Upper lobe of left lung (tissue), 6 donors: ENCODE data around the gene C19orf47. TPM values are rescaled to one million over a fixed set of nuclear protein-coding genes. Genes with fewer than 3 reads are reported as not detected.

Source experiments
- ATAC-seq, 2 donors: fragments of 200-7000 bp; cut with Tn5 transposase; one replicate each; pipeline ENCODE4 v1.9.1; 2022; ENCODE audit warnings: mild to moderate bottlenecking in 2 of 2, moderate library complexity in 2 of 2; ENCODE audit not compliant: low FRiP score in 2 of 2
- DNase-seq, 2 donors: peaks; one replicate each; pipeline ENCODE4 v3.0.0-alpha.2; 2019 to 2020
- H3K27ac ChIP-seq, 4 donors: fragments of 200-600 bp; sonication (generic); one replicate each; pipeline ENCODE4 v1.5.1; 2016 to 2019
- H3K27me3 ChIP-seq, 4 donors: fragments of 200-600 bp; sonication (generic); one replicate each; pipeline ENCODE4 v1.5.1; 2017 to 2019
- H3K36me3 ChIP-seq, 4 donors: fragments of 200-600 bp; sonication (generic); one replicate each; pipeline ENCODE4 v1.5.1; 2016 to 2019
- H3K4me1 ChIP-seq, 4 donors: fragments of 200-600 bp; sonication (generic); one replicate each; pipeline ENCODE4 v1.5.1; 2018 to 2019
- H3K4me3 ChIP-seq, 4 donors: fragments of 200-600 bp; sonication (generic); one replicate each; pipeline ENCODE4 v1.5.1; 2017 to 2019; ENCODE audit warnings: mild to moderate bottlenecking in 2 of 4, moderate library complexity in 1 of 4
- H3K9me3 ChIP-seq, 4 donors: fragments of 200-600 bp; sonication (generic); one replicate each; pipeline ENCODE4 v1.5.1; 2018 to 2019
- CTCF ChIP-seq, 6 experiments: fragments of 450-650 bp in 4 of 6; fragments of 200-600 bp in 2 of 6; sonication (generic) in 2 of 6; IDR thresholded peaks; one replicate each; pipeline ENCODE4 v1.5.1; 2016 to 2019; ENCODE audit warnings: antibody characterized with exemption in 6 of 6
- EP300 ChIP-seq, 4 donors: sonication (generic); formaldehyde crosslinking; IDR thresholded peaks; one replicate each; pipeline ENCODE4 v1.5.1; 2017; ENCODE audit warnings: antibody characterized with exemption in 4 of 4, control low read depth in 2 of 4
- POLR2A ChIP-seq, 4 donors: fragments of 450-650 bp; IDR thresholded peaks; one replicate each; pipeline ENCODE4 v1.5.1; 2016 to 2017; ENCODE audit warnings: antibody characterized with exemption in 4 of 4, mild to moderate bottlenecking in 2 of 4
- POLR2AphosphoS5 ChIP-seq, 2 donors: sonication (generic); formaldehyde crosslinking; IDR thresholded peaks; one replicate each; pipeline ENCODE4 v1.5.1; 2017; ENCODE audit warnings: antibody characterized with exemption in 2 of 2
- WGBS, 2 donors: methylation state at CpG; one replicate each; pipeline ENCODE4 v1.1.5; 2017 to 2018; 5-methylcytosine and 5-hydroxymethylcytosine counted together
- total RNA-seq, 6 donors: library from RNA; depleted of rRNA in 4 of 6; stranded (reverse); fragments of >200 nt in 4 of 6; gene quantifications; one replicate each; pipeline versions ENCODE4 v1.1.0 to v1.2.1, GENCODE V29; 2016 to 2021
- donor health status: DM: no; HTN: no; CAD: no; lungs with moderate emphysema.
- donor health status: DM: no; HTN: yes; CAD: no; lungs with severe emphysema.

Gene C19orf47
- total RNA-seq, 6 donors from 2014 or later: 12.6 to 59.7 (median 16.4) TPM

GRCh38 chr19:40377876-40378385 lies 29.7 kb upstream of the C19orf47 start:
- no peak for ATAC-seq
- Histone ChIP-seq H3K4me1 (no peaks in the 10 kb centered on the region), H3K9me3 (no peaks in the 10 kb centered on the region), H3K27ac (no peak overlapping the region), H3K4me3 (no peak overlapping the region), H3K36me3 (peaks cover 17 to 71% (median 50%) of the 10 kb centered on the region in 4 donors), H3K27me3 (no peaks in the 10 kb centered on the region)
- TF ChIP-seq POLR2A (IDR thresholded peaks at IDR 0.05) (no peak), EP300 (IDR thresholded peaks at IDR 0.05) (no peak), CTCF (IDR thresholded peaks at IDR 0.05) (no peak), POLR2AphosphoS5 (IDR thresholded peaks at IDR 0.05) (no peak)
- DNase-seq: peak in 1 of 2 donors; percentile 76
- WGBS, 2 donors: 86 to 90% methylated on average over 11 to 25 of the region's 25 CpGs

GRCh38 chr19:40376286-40376862 lies 28.2 kb upstream of the C19orf47 start:
- no peak for TF ChIP-seq POLR2A (IDR thresholded peaks at IDR 0.05)
- no peak for TF ChIP-seq EP300 (IDR thresholded peaks at IDR 0.05)
- no peak for TF ChIP-seq POLR2AphosphoS5 (IDR thresholded peaks at IDR 0.05)
- TF ChIP-seq CTCF (IDR thresholded peaks at IDR 0.05): no peak
- 87 to 90% methylated on average over 15 to 17 of the region's 17 CpGs for WGBS, 2 donors
- Histone ChIP-seq H3K4me3 (no peak overlapping the region), H3K27ac (no peak overlapping the region), H3K27me3 (no peaks in the 10 kb centered on the region), H3K9me3 (no peaks in the 10 kb centered on the region), H3K36me3 (peaks cover 21 to 86% (median 62%) of the 10 kb centered on the region in 4 donors), H3K4me1 (no peaks in the 10 kb centered on the region)
- ATAC-seq (no peak), DNase-seq (no peak)

- WGBS, 2 donors: 94 to 95% methylated on average over 6 to 7 of the region's 7 CpGs
- TF ChIP-seq POLR2A (IDR thresholded peaks at IDR 0.05) (no peak), CTCF (IDR thresholded peaks at IDR 0.05) (no peak), POLR2AphosphoS5 (IDR thresholded peaks at IDR 0.05) (no peak), EP300 (IDR thresholded peaks at IDR 0.05) (no peak)
- ATAC-seq: no peak
- H3K4me3 ChIP-seq: no peak overlapping the region
- H3K27ac ChIP-seq: no peak overlapping the region
- H3K36me3 ChIP-seq: peaks cover 24 to 93% (median 75%) of the 10 kb centered on the region in 4 donors
- H3K4me1 ChIP-seq: peaks cover 0 to 8% (median 1%) of the 10 kb centered on the region in 4 donors
- no peaks in the 10 kb centered on the region for H3K9me3 ChIP-seq
- no peaks in the 10 kb centered on the region for H3K27me3 ChIP-seq
- no peak for DNase-seq
Measured at GRCh38 chr19:40374084-40374483, 25.9 kb upstream of the C19orf47 start.

- no peaks in the 10 kb centered on the region for H3K27me3 ChIP-seq
- peaks cover 24 to 97% (median 70%) of the 10 kb centered on the region in 4 donors for H3K36me3 ChIP-seq
- 81 to 97% methylated on average over 3 to 4 of the region's 5 CpGs for WGBS, 2 donors
Measured at GRCh38 chr19:40371802-40372122, 23.6 kb upstream of the C19orf47 start.

More at GRCh38 chr19:40371802-40372122, 23.6 kb upstream of the C19orf47 start:
- H3K4me1 ChIP-seq: peaks cover 3 to 18% (median 4%) of the 10 kb centered on the region in 4 donors
- TF ChIP-seq POLR2AphosphoS5 (IDR thresholded peaks at IDR 0.05): no peak
- no peak for TF ChIP-seq CTCF (IDR thresholded peaks at IDR 0.05)
- no peak for TF ChIP-seq POLR2A (IDR thresholded peaks at IDR 0.05)
- TF ChIP-seq EP300 (IDR thresholded peaks at IDR 0.05): no peak
- no peaks in the 10 kb centered on the region for H3K9me3 ChIP-seq
- no peak for ATAC-seq
- no peak for DNase-seq
- no peak overlapping the region for H3K27ac ChIP-seq
- no peak overlapping the region for H3K4me3 ChIP-seq
